Glomerular visceral epithelial cell (primary cell): Measurements from ENCODE around the gene KLHL2.
"Not testable (repeated sequence)": the region's sequence is repeated elsewhere in the genome, so short reads cannot be mapped to it uniquely, and the experiment has no call there.

Experiments used
- DNase-seq: peaks from one replicate; pipeline ENCODE4 v3.0.0-alpha.2; 2016; ENCODE audit errors: extremely low spot score

Gene KLHL2, protein sequence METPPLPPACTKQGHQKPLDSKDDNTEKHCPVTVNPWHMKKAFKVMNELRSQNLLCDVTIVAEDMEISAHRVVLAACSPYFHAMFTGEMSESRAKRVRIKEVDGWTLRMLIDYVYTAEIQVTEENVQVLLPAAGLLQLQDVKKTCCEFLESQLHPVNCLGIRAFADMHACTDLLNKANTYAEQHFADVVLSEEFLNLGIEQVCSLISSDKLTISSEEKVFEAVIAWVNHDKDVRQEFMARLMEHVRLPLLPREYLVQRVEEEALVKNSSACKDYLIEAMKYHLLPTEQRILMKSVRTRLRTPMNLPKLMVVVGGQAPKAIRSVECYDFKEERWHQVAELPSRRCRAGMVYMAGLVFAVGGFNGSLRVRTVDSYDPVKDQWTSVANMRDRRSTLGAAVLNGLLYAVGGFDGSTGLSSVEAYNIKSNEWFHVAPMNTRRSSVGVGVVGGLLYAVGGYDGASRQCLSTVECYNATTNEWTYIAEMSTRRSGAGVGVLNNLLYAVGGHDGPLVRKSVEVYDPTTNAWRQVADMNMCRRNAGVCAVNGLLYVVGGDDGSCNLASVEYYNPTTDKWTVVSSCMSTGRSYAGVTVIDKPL

DNA sequence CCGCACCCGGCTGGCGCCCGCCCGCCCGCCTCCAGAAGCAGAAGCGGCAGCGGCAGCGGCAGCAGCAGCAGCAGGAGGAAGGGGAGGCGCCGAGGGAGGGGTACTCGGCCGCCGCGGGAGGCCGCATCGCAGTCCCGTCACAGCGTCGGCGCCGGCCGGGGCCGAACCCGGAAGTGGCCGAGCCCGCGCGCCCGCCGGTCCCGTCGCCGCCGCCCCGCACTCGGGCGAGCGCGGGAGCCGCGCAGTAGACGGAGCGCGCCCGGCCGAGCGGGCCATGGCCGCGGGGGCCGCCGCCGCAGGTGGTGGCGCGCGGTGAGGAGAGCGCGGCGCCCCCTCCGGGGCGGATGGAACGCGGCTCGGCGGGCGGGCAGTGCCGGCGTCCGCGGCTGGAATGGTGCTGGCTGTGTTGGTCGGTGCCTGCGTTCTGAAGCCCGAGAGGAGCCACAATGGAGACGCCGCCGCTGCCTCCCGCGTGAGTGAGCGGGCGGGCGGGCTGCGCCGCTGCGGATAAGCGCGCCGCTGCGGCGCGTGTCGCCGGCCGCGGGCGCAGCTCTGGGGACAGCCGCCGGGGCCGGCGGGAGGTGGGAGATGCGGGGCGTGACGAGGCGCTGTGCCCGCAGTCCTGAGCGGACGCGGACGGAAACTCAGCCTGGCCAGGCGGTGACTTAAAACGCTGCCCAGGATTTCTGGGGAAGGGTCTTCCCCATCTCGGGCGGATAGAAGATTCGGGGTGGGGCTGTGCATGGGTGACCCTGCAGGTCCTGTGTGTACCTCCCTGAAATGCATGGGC lies at the start of gene KLHL2:
KLHL2 (plus strand) TSS at position 131 of the 790 bp plus-strand sequence; CDS start at position 447, 316 bp downstream.
- peak; percentile 82 for DNase-seq

DNA sequence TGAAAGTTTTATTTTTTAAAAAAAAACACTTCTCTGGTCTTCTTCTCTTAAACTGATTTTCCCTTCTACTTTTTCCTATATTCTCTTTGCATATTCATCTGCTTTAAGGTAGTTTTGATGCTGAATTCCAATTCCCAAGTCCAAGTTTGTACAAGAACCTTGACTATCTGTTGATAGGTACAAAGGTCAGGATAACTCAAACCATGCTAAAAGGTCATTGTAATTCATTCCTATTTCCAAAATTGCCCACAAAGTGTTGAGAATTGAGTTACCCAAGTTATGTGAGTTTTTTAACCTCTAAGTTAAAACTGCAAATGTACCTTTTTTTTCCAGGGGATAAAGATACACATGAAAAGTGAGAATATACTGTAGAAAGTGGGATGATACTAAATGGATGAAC lies 48.6 kb upstream of the KLHL2 start:
- DNase-seq, result no peak

DNA sequence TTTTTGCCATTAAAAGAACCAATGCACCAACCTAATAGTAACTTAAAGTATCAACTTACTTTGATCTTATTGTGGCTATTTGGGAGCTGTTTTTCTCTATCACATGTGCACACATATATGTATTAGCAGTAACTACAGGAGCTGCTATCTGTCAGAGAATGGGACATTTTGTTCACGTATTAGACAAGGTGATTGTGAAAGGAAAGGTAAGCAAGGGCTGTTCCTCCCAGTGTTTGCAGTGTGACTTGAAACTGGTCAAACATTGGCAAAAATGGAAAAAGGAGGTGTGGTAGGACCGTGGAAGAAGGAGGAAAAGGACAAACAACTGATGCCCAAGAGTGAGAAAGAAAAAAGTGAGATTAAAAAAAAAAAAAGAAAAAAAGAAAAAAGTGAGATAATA lies 43.1 kb upstream of the KLHL2 start:
- DNase-seq, result no peak

- DNase-seq, result not testable (repeated sequence)
Measured at GRCh38 chr4:165166872-165167271, 40.5 kb upstream of the KLHL2 start.

- no peak for DNase-seq
Measured at GRCh38 chr4:165167650-165168049, 39.7 kb upstream of the KLHL2 start.

GRCh38 chr4:165170819-165171218 lies 36.5 kb upstream of the KLHL2 start:
- DNase-seq, result no peak

DNA sequence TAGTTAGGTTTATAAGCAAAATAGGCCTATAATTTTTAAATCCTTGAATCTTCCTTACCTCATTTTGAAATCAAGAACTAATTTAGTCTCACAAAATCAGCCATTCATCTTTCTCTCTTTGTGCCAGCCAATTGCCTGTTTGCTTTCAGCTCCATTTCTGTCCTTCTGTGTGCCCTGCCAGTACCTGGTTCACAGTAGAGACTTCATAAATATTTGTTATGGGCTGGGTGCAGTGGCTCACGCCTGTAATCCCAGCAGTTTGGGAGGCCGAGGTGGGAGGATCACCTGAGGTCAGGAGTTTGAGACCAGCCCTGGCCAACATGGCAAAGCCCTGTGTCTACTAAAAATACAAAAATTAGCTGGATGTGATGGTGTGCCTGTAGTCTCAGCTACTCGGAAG lies 31.9 kb upstream of the KLHL2 start:
- DNase-seq, result not testable (repeated sequence)

DNA sequence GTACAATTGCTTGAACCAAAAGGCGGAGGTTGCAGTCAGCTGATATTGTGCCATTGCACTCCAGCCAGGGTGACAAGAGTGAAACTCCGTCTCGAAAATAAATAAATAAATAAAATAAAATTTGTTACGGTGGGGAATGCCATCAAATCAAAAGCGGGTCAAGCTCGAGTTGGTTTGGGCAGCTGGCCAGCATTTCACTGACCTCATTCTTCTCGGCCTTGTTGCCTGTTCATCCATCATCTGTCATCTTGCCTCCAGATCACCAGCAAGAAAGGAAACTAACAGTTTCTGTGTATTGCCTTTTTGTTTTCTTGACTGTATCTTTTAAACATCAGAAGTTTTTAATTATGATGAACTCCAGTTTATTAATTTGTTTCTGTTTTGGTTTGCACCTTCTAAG lies 31.5 kb upstream of the KLHL2 start:
- peak; percentile 7 for DNase-seq

- no peak for DNase-seq
Measured at GRCh38 chr4:165177725-165178666, 29.4 kb upstream of the KLHL2 start.

- no peak for DNase-seq
Measured at GRCh38 chr4:165184220-165184619, 23.1 kb upstream of the KLHL2 start.

DNA sequence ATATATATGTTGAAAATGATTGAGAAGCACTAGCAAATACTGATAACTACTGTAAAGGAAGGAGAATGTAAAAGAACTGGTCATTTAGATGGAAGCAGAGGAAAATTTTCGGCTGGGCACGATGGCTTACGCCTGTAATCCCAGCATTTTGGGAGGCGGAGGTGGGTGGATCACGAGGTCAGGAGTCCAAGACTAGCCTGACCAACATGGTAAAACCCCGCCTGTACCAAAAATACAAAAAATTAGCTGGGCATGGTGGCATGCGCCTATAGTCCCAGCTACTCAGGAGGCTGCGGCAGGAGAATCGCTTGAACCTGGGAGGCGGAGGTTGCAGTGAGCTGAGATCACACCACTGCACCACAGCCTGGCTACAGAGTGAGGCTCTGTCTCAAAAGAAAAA lies 22.4 kb upstream of the KLHL2 start:
- DNase-seq, result not testable (repeated sequence)

DNA sequence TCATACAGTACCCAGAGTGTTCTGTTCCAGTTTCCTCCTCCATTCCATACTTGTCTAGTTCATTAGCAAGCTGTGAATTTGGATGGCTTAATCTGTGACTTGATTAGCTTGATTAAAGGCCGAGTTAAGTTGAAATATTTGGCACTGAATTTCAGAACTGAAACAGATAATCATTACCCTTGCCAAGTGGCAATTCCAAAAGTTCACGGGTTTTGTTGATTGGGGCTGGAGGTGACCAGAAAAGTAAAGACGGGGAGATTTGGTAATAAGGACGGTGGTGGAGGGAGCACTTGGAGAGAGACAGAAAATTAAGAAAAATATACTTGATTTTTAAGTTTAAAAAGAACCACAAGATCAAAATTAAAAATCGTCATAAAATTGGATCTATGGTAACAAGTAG lies 21.9 kb upstream of the KLHL2 start:
- no peak for DNase-seq

- DNase-seq, result no peak
Measured at GRCh38 chr4:165190591-165191347, 16.6 kb upstream of the KLHL2 start.

- no peak for DNase-seq
Measured at GRCh38 chr4:165191348-165191656, 16.1 kb upstream of the KLHL2 start.

DNA sequence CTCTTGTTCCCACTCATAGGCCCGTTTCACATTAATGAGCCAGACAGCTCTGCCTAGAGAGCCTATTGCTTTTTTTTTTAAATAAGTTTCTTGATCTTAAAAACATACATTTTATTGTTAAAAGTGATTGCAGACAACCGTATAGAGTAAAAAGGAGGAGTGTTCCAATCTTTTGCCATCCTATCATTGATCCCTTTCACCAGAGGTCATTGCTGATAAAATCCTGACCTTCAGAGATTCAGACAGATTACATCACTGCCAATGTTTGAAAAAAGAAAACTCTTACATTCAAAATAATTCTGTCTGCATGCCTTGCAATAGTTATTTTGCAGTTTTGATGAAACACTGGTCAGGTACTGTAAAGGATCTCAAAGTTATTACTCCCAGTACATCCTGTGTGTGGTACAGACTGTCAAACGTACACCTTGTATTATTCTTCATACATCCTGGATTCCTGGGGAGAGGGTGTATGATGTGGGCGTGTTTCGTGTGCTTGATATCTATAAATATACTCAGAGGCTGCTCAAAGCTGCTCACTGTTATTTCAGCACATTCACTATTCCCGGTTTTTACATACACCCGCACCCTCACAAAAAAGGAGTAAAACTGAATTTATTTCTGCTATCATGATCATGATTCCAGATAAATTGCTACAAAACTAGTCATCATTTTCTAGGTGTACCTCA lies 15.4 kb upstream of the KLHL2 start:
- DNase-seq, result no peak

DNA sequence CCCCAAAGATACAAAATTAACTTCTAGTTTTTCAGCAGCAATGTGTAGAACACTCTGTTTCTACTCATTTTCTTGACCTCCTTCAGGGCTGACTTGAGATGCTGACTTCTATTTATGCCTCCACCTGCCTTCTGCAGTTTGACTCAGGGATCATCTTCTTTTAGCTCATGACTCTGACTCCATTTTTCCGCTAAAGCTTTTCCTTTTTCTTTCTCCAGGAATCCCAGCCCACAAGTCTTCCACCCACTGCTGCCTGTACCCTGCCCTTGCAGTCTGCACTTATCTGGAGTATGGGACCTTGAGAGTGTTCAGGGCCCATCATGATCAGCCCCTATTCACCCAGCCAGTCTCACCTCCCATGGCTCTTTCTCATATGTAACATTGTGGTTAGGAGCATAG lies 14.9 kb upstream of the KLHL2 start:
- DNase-seq, result no peak

DNA sequence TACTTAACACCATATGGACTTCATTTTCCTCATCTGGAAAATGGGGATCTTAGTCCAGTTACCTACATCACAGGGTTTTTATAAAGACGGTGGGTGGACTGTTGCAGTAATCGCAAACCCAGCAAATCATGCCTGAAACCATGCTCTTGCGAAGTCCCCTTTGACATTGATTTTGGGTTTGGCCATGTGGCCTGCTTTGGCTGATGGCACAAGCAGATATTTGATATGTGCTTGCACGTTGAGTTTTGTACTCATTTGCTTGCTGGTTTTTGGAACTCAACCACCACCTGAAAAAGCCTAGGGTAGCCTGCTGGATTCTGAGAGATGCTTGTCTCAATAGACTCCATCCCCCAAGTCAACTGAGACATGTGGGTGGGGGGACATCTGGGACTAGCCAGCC lies 14.4 kb upstream of the KLHL2 start:
- no peak for DNase-seq

- no peak for DNase-seq
Measured at GRCh38 chr4:165194368-165194767, 13.0 kb upstream of the KLHL2 start.

DNA sequence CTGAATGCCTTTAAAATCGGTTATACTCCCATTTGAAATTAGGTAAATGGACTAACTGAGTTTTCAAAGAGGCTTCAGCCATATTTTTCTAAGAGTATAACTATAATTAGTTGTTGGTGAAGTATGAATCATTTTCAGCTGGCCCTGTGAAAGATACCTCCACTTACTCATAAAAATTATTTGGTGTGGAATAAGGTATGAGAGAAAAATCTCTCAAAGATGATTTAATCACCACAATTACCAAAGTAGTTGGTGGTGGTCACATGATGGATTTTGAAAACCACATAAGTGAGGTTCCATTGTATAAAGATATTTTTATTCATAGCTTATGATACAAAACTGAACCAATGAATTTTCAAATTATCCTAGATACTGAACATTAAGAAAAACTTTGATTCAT lies 9.0 kb upstream of the KLHL2 start:
- peak; percentile 56 for DNase-seq

DNA sequence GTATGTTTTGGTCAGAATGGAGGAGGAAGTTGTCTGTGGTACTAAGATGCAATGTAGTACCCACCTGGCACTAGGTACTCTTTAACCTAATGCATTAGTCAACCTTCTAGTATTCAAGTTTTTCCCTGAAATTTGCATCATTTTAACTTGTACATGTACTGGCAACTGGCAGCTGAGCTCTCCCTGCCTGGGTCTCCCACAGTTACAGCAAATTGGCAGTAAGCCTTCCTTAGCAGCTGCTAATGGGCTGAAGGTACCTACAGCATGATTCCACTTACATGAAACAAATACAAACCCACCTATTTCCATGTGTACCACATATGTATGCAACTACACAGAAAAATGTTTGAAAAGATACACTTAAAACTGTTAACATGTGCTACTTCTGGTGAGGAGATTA lies 8.1 kb upstream of the KLHL2 start:
- DNase-seq, result peak; percentile 63
